A549 (cell line): ENCODE measurements around the gene OMP. TPM values are rescaled to one million over a fixed set of nuclear protein-coding genes. Genes with fewer than 3 reads are reported as not detected.

Experiments used
- ATAC-seq, 2 experiments: fragments of 200-7000 bp in 1 of 2; fragments of >200 bp in 1 of 2; cut with Nextera tagmentation in 1 of 2; cut with Tn5 transposase in 1 of 2; 3 replicates each; pipeline versions ENCODE4 v1.8.0 to v1.9.1; 2018 to 2020; ENCODE audit warnings: mild to moderate bottlenecking in 1 of 2, moderate library complexity in 1 of 2
- CTCF ChIA-PET: fragments of 300-600 bp; sonication (Branson Sonifier 250); formaldehyde crosslinking; extraction: SDS; loops from one replicate; lab custom pipeline; 2021; ENCODE audit warnings: antibody characterized with exemption, inconsistent platforms; lab: Yijun Ruan, JAX
- POLR2A ChIA-PET: fragments of 350-600 bp; formaldehyde crosslinking; extraction: SDS; loops from one replicate; lab custom pipeline; 2021; ENCODE audit warnings: antibody characterized with exemption, inconsistent platforms; lab: Yijun Ruan, JAX
- DNase-seq, 2 experiments: peaks; one replicate each; pipeline versions ENCODE4 v3.0.0 to v3.0.0-alpha.2; 2011 to 2016; ENCODE audit warnings: low read depth in 1 of 2, low spot score in 1 of 2
- FAIRE-seq: peaks from 2 replicates; lab custom pipeline; 2011; peaks lifted over from hg19 to GRCh38; lab: Jason Lieb, UNC
- H3K27ac ChIP-seq, 2 experiments: fragments of >200 bp; sonication (Bioruptor Twin); formaldehyde crosslinking; 3 replicates each; pipeline ENCODE4 v1.5.1; 2016 to 2017
- H3K4me1 ChIP-seq: fragments of >200 bp; sonication (Bioruptor Twin); formaldehyde crosslinking; 3 replicates; pipeline ENCODE4 v1.6.1; 2016
- H3K4me2 ChIP-seq: fragments of >200 bp; sonication (Bioruptor Twin); formaldehyde crosslinking; 3 replicates; pipeline ENCODE4 v1.6.1; 2016
- H3K4me3 ChIP-seq: fragments of >200 bp; sonication (Bioruptor Twin); formaldehyde crosslinking; 3 replicates; pipeline ENCODE4 v1.5.1; 2016
- H3K9me3 ChIP-seq: fragments of >200 bp; sonication (Bioruptor Twin); formaldehyde crosslinking; 3 replicates; pipeline ENCODE4 v1.6.1; 2016
- BHLHE40 ChIP-seq: IDR thresholded peaks from 2 replicates; pipeline ENCODE4 v1.6.1; 2012; ENCODE audit warnings: low read depth, low read length, inconsistent platforms
- CHD4 ChIP-seq: fragments of 200-600 bp; sonication (generic); IDR thresholded peaks from 2 replicates; pipeline ENCODE4 v1.6.1; 2016; ENCODE audit warnings: antibody characterized with exemption, mild to moderate bottlenecking, borderline replicate concordance
- FOXS1 ChIP-seq: fragments of 250-450 bp; sonication (Bioruptor Pico); IDR thresholded peaks from 2 replicates; pipeline ENCODE4 v1.5.0; 2020; ENCODE audit warnings: mild to moderate bottlenecking, moderate library complexity
- HMGXB4 ChIP-seq: fragments of 250-450 bp; sonication (Bioruptor Pico); IDR thresholded peaks from 2 replicates; pipeline ENCODE4 v1.5.0; 2021; ENCODE audit warnings: mild to moderate bottlenecking, moderate library complexity, borderline replicate concordance
- HOXB13 ChIP-seq: fragments of 250-450 bp; sonication (Bioruptor Pico); IDR thresholded peaks from 2 replicates; pipeline ENCODE4 v1.5.0; 2020; ENCODE audit warnings: low read depth, mild to moderate bottlenecking, moderate library complexity
- KDM5A ChIP-seq: fragments of 200-600 bp; sonication (generic); IDR thresholded peaks from 2 replicates; pipeline ENCODE4 v1.6.1; 2016; ENCODE audit warnings: antibody characterized with exemption, mild to moderate bottlenecking
- MAFK ChIP-seq: fragments of 450-650 bp; IDR thresholded peaks from 2 replicates; pipeline ENCODE4 v1.6.1; 2014; ENCODE audit not compliant: partially characterized antibody
- MYC ChIP-seq: IDR thresholded peaks from 2 replicates; pipeline ENCODE4 v1.6.1; 2012; ENCODE audit warnings: mild to moderate bottlenecking, inconsistent platforms, low read length, improper control_type of control experiment, borderline replicate concordance
- NPAS2 ChIP-seq: fragments of 250-450 bp; sonication (Bioruptor Pico); IDR thresholded peaks from 2 replicates; pipeline ENCODE4 v1.8.0; 2022; ENCODE audit warnings: mild to moderate bottlenecking, moderate library complexity, borderline replicate concordance
- POLR2A ChIP-seq: IDR thresholded peaks from 2 replicates; pipeline ENCODE4 v1.6.1; 2012; ENCODE audit warnings: mild to moderate bottlenecking, low read length
- RCOR1 ChIP-seq: fragments of 150-350 bp; IDR thresholded peaks from 2 replicates; pipeline ENCODE4 v1.6.1; 2014; ENCODE audit warnings: antibody characterized with exemption, low read length, low read depth
- SREBF2 ChIP-seq: fragments of 450-650 bp; IDR thresholded peaks from 2 replicates; pipeline ENCODE4 v1.6.1; 2014; ENCODE audit warnings: mild to moderate bottlenecking, moderate library complexity
- ZSCAN20 ChIP-seq: fragments of 250-450 bp; sonication (Bioruptor Pico); IDR thresholded peaks from 2 replicates; pipeline ENCODE4 v1.8.0; 2022; ENCODE audit warnings: mild to moderate bottlenecking, moderate library complexity
- WGBS: methylation state at CpG from one replicate; pipeline ENCODE4 v1.1.6; 2017; ENCODE audit errors: missing lambda C conversion rate; 5-methylcytosine and 5-hydroxymethylcytosine counted together
- polyA plus RNA-seq, 4 experiments: library from polyadenylated mRNA; depleted of rRNA in 3 of 4; stranded (reverse); fragments of >200 nt; fragmentation: RNase III in 1 of 4; extraction: RNeasy Plus Mini Kit Qiagen cat#74134 plus additional on column Dnase treatment in 1 of 4; gene quantifications; 2 replicates in 3 of 4; 3 replicates in 1 of 4; pipeline ENCODE4 v1.2.3, GENCODE V29; 2011 to 2017
- TF ChIP-seq, protein P1 (sequence below): fragments of 200-600 bp; sonication (generic); IDR thresholded peaks from 2 replicates; pipeline ENCODE4 v1.6.1; 2016; ENCODE audit warnings: antibody characterized with exemption, mild to moderate bottlenecking, moderate library complexity
- TF ChIP-seq, protein P2 (sequence below): fragments of 150-350 bp; IDR thresholded peaks from 2 replicates; pipeline ENCODE4 v1.6.1; 2014; ENCODE audit warnings: low read depth, mild to moderate bottlenecking, low read length
- TF ChIP-seq, protein P3 (sequence below): IDR thresholded peaks from 2 replicates; pipeline ENCODE4 v1.6.1; 2012

Gene OMP
- polyA plus RNA-seq, 2 of the 4 experiments (the other 2 are of a cell fraction), result not detected

DNA sequence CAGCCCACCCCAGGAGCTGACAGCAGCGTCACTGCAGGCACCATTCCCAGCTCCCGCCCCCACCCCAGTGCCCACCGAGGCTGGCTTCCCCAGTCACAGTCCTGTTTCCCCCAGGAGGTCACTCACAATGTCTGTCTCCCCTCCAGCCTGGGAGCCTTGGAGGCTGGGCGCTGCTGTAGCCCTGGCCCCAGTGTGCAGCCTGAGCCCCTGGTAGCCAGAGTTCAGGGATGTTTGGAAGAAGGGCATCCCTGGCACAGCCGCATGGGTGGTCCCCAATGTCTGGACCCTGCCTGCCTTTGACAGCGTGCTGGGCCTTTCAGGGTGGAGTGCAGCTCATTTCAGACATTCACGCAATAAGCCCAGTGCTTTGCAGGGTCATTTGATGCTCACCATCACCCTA, 31.6 kb upstream of the OMP start (continued):
- TF ChIP-seq, protein P1, sequence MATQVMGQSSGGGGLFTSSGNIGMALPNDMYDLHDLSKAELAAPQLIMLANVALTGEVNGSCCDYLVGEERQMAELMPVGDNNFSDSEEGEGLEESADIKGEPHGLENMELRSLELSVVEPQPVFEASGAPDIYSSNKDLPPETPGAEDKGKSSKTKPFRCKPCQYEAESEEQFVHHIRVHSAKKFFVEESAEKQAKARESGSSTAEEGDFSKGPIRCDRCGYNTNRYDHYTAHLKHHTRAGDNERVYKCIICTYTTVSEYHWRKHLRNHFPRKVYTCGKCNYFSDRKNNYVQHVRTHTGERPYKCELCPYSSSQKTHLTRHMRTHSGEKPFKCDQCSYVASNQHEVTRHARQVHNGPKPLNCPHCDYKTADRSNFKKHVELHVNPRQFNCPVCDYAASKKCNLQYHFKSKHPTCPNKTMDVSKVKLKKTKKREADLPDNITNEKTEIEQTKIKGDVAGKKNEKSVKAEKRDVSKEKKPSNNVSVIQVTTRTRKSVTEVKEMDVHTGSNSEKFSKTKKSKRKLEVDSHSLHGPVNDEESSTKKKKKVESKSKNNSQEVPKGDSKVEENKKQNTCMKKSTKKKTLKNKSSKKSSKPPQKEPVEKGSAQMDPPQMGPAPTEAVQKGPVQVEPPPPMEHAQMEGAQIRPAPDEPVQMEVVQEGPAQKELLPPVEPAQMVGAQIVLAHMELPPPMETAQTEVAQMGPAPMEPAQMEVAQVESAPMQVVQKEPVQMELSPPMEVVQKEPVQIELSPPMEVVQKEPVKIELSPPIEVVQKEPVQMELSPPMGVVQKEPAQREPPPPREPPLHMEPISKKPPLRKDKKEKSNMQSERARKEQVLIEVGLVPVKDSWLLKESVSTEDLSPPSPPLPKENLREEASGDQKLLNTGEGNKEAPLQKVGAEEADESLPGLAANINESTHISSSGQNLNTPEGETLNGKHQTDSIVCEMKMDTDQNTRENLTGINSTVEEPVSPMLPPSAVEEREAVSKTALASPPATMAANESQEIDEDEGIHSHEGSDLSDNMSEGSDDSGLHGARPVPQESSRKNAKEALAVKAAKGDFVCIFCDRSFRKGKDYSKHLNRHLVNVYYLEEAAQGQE, result no peak

DNA sequence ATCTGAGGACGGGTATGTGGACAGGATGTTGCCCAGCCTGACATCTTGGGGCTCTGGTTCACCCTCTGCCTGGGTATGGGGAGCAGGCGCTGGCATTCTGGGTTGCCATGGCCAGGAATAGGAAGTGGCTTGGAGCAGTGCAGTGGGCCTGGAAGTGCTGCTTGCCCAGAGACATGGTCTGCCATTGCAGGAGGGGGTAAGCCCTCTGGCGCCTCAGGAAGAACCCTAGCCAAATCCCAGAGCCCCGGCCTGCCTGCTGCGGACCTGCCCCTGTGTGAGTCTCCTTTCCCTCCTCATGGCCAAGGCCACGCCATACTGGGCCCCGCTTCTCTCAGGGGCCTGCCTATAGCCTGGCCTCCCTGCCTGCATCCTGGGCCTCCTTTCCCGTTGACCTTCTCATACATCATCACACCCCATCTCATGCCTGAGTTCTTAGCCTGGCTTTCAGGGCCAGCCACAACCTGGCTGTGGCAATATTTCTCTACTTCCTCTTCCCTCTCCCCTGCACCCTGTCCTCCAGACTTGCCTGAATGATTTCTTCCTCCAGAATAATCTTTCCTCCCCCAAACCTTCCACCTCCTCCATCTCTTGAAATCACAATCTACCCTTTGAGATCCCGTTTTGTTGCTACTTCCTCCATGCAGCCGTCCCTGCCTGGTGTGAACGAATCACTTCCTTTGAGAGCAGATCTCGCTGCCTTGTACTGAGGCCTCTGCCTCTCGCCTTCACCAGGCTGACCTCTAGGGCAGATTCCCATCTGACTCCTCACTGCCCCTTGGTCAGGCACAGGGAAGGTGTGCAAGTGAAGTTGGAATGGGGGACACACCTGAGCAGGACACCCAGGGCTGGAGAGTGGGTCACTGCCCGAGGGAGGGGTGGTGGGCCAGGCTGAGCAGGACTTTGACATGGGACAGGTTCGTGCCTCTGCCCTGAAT, 30.7 kb upstream of the OMP start:
- DNase-seq (no peak), ATAC-seq (no peak), FAIRE-seq (no peak)
- CTCF ChIA-PET, result interaction anchor here (0.7 to 4.5 kb wide), 6 partner anchors 10 to 350 kb away, joined by 3 to 50 read pairs (median 8); no protein-coding TSS in a partner anchor
- H3K9me3 ChIP-seq, result no peaks in the 10 kb centered on the region
- peak overlapping the region; percentile 60; the same call in 1 of the 3 replicates for H3K4me2 ChIP-seq
- TF ChIP-seq BHLHE40 (no peak), ZSCAN20 (CRISPR knock-in tag) (no peak), POLR2A (no peak), SREBF2 (no peak), HOXB13 (CRISPR knock-in tag) (no peak), FOXS1 (CRISPR knock-in tag) (no peak), NPAS2 (no peak), CHD4 (no peak), MYC (no peak)
- TF ChIP-seq, protein P2, sequence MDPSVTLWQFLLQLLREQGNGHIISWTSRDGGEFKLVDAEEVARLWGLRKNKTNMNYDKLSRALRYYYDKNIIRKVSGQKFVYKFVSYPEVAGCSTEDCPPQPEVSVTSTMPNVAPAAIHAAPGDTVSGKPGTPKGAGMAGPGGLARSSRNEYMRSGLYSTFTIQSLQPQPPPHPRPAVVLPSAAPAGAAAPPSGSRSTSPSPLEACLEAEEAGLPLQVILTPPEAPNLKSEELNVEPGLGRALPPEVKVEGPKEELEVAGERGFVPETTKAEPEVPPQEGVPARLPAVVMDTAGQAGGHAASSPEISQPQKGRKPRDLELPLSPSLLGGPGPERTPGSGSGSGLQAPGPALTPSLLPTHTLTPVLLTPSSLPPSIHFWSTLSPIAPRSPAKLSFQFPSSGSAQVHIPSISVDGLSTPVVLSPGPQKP, result no peak
- 73% methylated on average over 15 of the region's 15 CpGs for WGBS
- no peak overlapping the region for H3K4me3 ChIP-seq
- POLR2A ChIA-PET, result no interaction called here
- peak overlapping the region; percentile 81 to 83; a peak in 5 of 6 replicates for H3K27ac ChIP-seq
- H3K4me1 ChIP-seq, result peaks cover 49% of the 10 kb centered on the region

DNA sequence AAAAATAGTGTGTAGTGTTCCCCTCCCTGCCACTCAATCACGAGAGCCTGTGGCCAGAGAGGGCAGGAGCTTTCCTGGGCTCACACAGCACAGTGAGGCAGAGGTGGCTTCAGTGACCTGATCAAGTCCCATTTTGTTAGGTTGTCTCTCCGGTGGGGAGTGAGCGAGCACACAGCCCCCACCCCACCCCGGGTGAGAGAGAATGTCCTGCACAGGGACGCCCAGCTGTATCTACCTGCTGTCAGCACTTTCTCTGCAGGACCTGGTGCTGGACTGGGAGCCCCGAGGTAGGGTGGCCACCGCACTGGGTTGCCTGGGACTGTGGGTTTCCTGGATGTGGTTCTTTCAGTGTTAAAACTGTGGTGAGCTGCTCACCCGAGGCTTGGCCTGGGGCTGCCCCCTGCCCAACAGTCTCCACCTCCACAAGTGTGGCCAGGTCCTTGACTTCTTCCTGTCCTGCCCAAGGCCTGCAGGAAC, 29.8 kb upstream of the OMP start:
- peak in 1 of 2 experiments; percentile 33; a peak in 4 of 6 replicates for ATAC-seq

More for the DNA sequence above, 29.8 kb upstream of the OMP start:
- no peak for FAIRE-seq
- no peak overlapping the region for H3K4me3 ChIP-seq
- H3K4me1 ChIP-seq, result peaks cover 47% of the 10 kb centered on the region
- ChIA-PET POLR2A (interaction anchor here (0.6 kb wide), 1 partner anchor 25 kb away, joined by 3 read pairs; no protein-coding TSS in a partner anchor), CTCF (interaction anchor here (0.6 to 4.5 kb wide), 13 partner anchors 9 to 261 kb away, joined by 3 to 50 read pairs (median 6); partner anchors contain the start of gene MYO7A)
- peak overlapping the region; percentile 81 to 83 for H3K27ac ChIP-seq
- WGBS, result 66% methylated on average over 3 of the region's 8 CpGs
- H3K9me3 ChIP-seq, result no peaks in the 10 kb centered on the region
- no peak for DNase-seq
- H3K4me2 ChIP-seq, result peak overlapping the region; percentile 60
- TF ChIP-seq RCOR1 (no peak), HMGXB4 (CRISPR knock-in tag) (no peak), KDM5A (no peak), CHD4 (no peak), MAFK (peak; percentile 2), BHLHE40 (no peak)
- TF ChIP-seq, protein P3, sequence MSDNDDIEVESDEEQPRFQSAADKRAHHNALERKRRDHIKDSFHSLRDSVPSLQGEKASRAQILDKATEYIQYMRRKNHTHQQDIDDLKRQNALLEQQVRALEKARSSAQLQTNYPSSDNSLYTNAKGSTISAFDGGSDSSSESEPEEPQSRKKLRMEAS, result no peak
- TF ChIP-seq, all 56 proteins: peak for 1
